WTC11 (cell line): Measurements from ENCODE around the gene PRSS53. TPM values are rescaled to one million over a fixed set of nuclear protein-coding genes. Genes with fewer than 3 reads are reported as not detected.

Experiments
- ATAC-seq: fragments of 200-7000 bp; cut with Tn5 transposase; 2 replicates; pipeline ENCODE4 v1.10.0; 2021; ENCODE audit warnings: mild to moderate bottlenecking, moderate library complexity
- CTCF ChIA-PET: fragments of 300-600 bp; sonication (Branson Sonifier 250); formaldehyde crosslinking; loops from one replicate; lab custom pipeline; 2021; ENCODE audit warnings: antibody characterized with exemption; lab: Charles Lee
- POLR2A ChIA-PET: fragments of 350-600 bp; sonication (Branson Sonifier 250); formaldehyde crosslinking; loops from one replicate; lab custom pipeline; 2021; ENCODE audit warnings: antibody characterized with exemption; lab: Charles Lee
- DNase-seq: peaks from one replicate; pipeline ENCODE4 v3.0.0; 2021; ENCODE audit warnings: low spot score
- H3K27ac Mint-ChIP-seq: 2 replicates; pipeline ENCODE4 v1.8.0; 2021; ENCODE audit warnings: mixed read lengths
- H3K27me3 Mint-ChIP-seq: 2 replicates; pipeline ENCODE4 v1.8.0; 2021; ENCODE audit warnings: low read depth, mild to moderate bottlenecking, moderate library complexity, mixed read lengths
- H3K36me3 Mint-ChIP-seq: 2 replicates; pipeline ENCODE4 v1.8.0; 2021; ENCODE audit warnings: mixed read lengths
- H3K4me1 Mint-ChIP-seq: 2 replicates; pipeline ENCODE4 v1.8.0; 2022; ENCODE audit warnings: mixed read lengths
- H3K4me3 Mint-ChIP-seq: 2 replicates; pipeline ENCODE4 v1.8.0; 2021; ENCODE audit warnings: mild to moderate bottlenecking, moderate library complexity, mixed read lengths
- H3K9me3 Mint-ChIP-seq: 2 replicates; pipeline ENCODE4 v1.8.0; 2021; ENCODE audit warnings: mixed read lengths
- CREM ChIP-seq: sonication (generic); formaldehyde crosslinking; IDR thresholded peaks from 2 replicates; pipeline ENCODE4 v1.8.1; 2022; ENCODE audit warnings: mild to moderate bottlenecking, missing genetic modification reagents, moderate library complexity
- EMX1 ChIP-seq: fragments of 250-450 bp; sonication (Bioruptor Pico); IDR thresholded peaks from 2 replicates; pipeline ENCODE4 v1.8.0; 2021; ENCODE audit warnings: mild to moderate bottlenecking
- FOXK1 ChIP-seq: sonication (generic); formaldehyde crosslinking; IDR thresholded peaks from 2 replicates; pipeline ENCODE4 v1.8.0; 2022; ENCODE audit warnings: mild to moderate bottlenecking, moderate library complexity, missing genetic modification reagents
- GABPB1 ChIP-seq: sonication (generic); formaldehyde crosslinking; IDR thresholded peaks from 2 replicates; pipeline ENCODE4 v1.8.1; 2023; ENCODE audit warnings: mild to moderate bottlenecking, missing genetic modification reagents
- NR1H2 ChIP-seq: sonication (generic); formaldehyde crosslinking; IDR thresholded peaks from 2 replicates; pipeline ENCODE4 v1.9.0; 2021; ENCODE audit warnings: mild to moderate bottlenecking, moderate library complexity, missing genetic modification reagents
- NR3C1 ChIP-seq: sonication (generic); formaldehyde crosslinking; conservative IDR thresholded peaks from 2 replicates; pipeline ENCODE4 v1.8.1; 2023; ENCODE audit warnings: low read depth, mild to moderate bottlenecking, missing genetic modification reagents
- SMAD4 ChIP-seq: sonication (generic); formaldehyde crosslinking; IDR thresholded peaks from 2 replicates; pipeline ENCODE4 v1.8.0; 2022; ENCODE audit warnings: mild to moderate bottlenecking, missing genetic modification reagents
- TEAD4 ChIP-seq: sonication (generic); formaldehyde crosslinking; IDR thresholded peaks from 2 replicates; pipeline ENCODE4 v1.8.0; 2022; ENCODE audit warnings: mild to moderate bottlenecking, missing genetic modification reagents
- ZNF263 ChIP-seq: sonication (generic); formaldehyde crosslinking; IDR thresholded peaks from 2 replicates; pipeline ENCODE4 v1.8.1; 2022; ENCODE audit warnings: low read depth, mild to moderate bottlenecking, moderate library complexity, missing genetic modification reagents
- ZNF317 ChIP-seq: sonication (generic); formaldehyde crosslinking; IDR thresholded peaks from 2 replicates; pipeline ENCODE4 v1.8.1; 2023; ENCODE audit warnings: low read depth, mild to moderate bottlenecking, moderate library complexity, missing genetic modification reagents, borderline replicate concordance
- total RNA-seq: library from RNA; stranded (reverse); gene quantifications from 3 replicates; pipeline ENCODE4 v1.2.3, GENCODE V29; 2021
- TF ChIP-seq, protein P1 (sequence below): sonication (generic); formaldehyde crosslinking; IDR thresholded peaks from 2 replicates; pipeline ENCODE4 v1.8.0; 2022; ENCODE audit warnings: mild to moderate bottlenecking, missing genetic modification reagents
- TF ChIP-seq, protein P2 (sequence below): sonication (generic); formaldehyde crosslinking; IDR thresholded peaks from 2 replicates; pipeline ENCODE4 v1.8.0; 2023; ENCODE audit warnings: missing genetic modification reagents, mild to moderate bottlenecking, borderline replicate concordance
- TF ChIP-seq, protein P3 (sequence below): sonication (generic); formaldehyde crosslinking; IDR thresholded peaks from 2 replicates; pipeline ENCODE4 v1.8.1; 2023; ENCODE audit warnings: mild to moderate bottlenecking, moderate library complexity, missing genetic modification reagents
- TF ChIP-seq, protein P4 (sequence below): sonication (generic); formaldehyde crosslinking; IDR thresholded peaks from 2 replicates; pipeline ENCODE4 v1.8.1; 2023; ENCODE audit warnings: mild to moderate bottlenecking, missing genetic modification reagents
- TF ChIP-seq, protein P5 (sequence below): fragments of 250-450 bp; sonication (Bioruptor Pico); IDR thresholded peaks from 2 replicates; pipeline ENCODE4 v1.9.0; 2021; ENCODE audit warnings: mild to moderate bottlenecking, borderline replicate concordance
- TF ChIP-seq, protein P6 (sequence below): sonication (generic); formaldehyde crosslinking; IDR thresholded peaks from 2 replicates; pipeline ENCODE4 v1.8.1; 2022; ENCODE audit warnings: low read depth, mild to moderate bottlenecking, moderate library complexity, missing genetic modification reagents, borderline replicate concordance

PRSS53 gene
- total RNA-seq, 1 experiment from 2014 or later, result 4.9 TPM

DNA sequence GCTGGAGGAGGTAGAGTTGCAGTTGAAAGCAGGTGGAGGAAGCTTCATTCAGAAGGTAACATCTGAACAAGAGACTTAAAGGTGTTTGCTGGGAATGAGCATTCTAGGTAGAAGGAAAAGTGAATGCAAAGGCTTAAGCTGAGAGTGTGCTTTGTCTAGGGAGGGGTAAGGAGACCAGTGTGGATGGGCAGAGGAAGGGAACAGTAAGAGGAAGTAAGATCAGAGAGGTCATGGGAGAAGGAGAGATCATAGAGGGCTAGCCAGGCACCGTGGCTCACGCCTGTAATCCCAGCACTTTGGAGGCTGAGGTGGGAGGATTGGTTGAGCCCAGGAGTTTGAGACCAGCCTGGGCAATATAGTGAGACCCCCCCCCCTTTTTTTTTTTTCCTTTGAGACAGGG is 52.1 kb downstream of the PRSS53 start (continued):
- TF ChIP-seq, protein P1, sequence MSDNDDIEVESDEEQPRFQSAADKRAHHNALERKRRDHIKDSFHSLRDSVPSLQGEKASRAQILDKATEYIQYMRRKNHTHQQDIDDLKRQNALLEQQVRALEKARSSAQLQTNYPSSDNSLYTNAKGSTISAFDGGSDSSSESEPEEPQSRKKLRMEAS, result no peak
- TF ChIP-seq, protein P2, sequence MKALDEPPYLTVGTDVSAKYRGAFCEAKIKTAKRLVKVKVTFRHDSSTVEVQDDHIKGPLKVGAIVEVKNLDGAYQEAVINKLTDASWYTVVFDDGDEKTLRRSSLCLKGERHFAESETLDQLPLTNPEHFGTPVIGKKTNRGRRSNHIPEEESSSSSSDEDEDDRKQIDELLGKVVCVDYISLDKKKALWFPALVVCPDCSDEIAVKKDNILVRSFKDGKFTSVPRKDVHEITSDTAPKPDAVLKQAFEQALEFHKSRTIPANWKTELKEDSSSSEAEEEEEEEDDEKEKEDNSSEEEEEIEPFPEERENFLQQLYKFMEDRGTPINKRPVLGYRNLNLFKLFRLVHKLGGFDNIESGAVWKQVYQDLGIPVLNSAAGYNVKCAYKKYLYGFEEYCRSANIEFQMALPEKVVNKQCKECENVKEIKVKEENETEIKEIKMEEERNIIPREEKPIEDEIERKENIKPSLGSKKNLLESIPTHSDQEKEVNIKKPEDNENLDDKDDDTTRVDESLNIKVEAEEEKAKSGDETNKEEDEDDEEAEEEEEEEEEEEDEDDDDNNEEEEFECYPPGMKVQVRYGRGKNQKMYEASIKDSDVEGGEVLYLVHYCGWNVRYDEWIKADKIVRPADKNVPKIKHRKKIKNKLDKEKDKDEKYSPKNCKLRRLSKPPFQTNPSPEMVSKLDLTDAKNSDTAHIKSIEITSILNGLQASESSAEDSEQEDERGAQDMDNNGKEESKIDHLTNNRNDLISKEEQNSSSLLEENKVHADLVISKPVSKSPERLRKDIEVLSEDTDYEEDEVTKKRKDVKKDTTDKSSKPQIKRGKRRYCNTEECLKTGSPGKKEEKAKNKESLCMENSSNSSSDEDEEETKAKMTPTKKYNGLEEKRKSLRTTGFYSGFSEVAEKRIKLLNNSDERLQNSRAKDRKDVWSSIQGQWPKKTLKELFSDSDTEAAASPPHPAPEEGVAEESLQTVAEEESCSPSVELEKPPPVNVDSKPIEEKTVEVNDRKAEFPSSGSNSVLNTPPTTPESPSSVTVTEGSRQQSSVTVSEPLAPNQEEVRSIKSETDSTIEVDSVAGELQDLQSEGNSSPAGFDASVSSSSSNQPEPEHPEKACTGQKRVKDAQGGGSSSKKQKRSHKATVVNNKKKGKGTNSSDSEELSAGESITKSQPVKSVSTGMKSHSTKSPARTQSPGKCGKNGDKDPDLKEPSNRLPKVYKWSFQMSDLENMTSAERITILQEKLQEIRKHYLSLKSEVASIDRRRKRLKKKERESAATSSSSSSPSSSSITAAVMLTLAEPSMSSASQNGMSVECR, result no peak
- TF ChIP-seq, protein P3, sequence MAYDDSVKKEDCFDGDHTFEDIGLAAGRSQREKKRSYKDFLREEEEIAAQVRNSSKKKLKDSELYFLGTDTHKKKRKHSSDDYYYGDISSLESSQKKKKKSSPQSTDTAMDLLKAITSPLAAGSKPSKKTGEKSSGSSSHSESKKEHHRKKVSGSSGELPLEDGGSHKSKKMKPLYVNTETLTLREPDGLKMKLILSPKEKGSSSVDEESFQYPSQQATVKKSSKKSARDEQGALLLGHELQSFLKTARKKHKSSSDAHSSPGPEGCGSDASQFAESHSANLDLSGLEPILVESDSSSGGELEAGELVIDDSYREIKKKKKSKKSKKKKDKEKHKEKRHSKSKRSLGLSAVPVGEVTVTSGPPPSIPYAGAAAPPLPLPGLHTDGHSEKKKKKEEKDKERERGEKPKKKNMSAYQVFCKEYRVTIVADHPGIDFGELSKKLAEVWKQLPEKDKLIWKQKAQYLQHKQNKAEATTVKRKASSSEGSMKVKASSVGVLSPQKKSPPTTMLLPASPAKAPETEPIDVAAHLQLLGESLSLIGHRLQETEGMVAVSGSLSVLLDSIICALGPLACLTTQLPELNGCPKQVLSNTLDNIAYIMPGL (CRISPR knock-in tag), result no peak
- TF ChIP-seq NR3C1 (CRISPR knock-in tag), result no peak
- TF ChIP-seq NR1H2, result no peak
- TF ChIP-seq, protein P4, sequence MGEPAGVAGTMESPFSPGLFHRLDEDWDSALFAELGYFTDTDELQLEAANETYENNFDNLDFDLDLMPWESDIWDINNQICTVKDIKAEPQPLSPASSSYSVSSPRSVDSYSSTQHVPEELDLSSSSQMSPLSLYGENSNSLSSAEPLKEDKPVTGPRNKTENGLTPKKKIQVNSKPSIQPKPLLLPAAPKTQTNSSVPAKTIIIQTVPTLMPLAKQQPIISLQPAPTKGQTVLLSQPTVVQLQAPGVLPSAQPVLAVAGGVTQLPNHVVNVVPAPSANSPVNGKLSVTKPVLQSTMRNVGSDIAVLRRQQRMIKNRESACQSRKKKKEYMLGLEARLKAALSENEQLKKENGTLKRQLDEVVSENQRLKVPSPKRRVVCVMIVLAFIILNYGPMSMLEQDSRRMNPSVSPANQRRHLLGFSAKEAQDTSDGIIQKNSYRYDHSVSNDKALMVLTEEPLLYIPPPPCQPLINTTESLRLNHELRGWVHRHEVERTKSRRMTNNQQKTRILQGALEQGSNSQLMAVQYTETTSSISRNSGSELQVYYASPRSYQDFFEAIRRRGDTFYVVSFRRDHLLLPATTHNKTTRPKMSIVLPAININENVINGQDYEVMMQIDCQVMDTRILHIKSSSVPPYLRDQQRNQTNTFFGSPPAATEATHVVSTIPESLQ (CRISPR knock-in tag), result no peak
- no peak for TF ChIP-seq CREM
- no peak for TF ChIP-seq EMX1 (CRISPR knock-in tag)
- no peak for TF ChIP-seq ZNF317 (CRISPR knock-in tag)
- TF ChIP-seq, all 79 proteins: peak for 0

DNA sequence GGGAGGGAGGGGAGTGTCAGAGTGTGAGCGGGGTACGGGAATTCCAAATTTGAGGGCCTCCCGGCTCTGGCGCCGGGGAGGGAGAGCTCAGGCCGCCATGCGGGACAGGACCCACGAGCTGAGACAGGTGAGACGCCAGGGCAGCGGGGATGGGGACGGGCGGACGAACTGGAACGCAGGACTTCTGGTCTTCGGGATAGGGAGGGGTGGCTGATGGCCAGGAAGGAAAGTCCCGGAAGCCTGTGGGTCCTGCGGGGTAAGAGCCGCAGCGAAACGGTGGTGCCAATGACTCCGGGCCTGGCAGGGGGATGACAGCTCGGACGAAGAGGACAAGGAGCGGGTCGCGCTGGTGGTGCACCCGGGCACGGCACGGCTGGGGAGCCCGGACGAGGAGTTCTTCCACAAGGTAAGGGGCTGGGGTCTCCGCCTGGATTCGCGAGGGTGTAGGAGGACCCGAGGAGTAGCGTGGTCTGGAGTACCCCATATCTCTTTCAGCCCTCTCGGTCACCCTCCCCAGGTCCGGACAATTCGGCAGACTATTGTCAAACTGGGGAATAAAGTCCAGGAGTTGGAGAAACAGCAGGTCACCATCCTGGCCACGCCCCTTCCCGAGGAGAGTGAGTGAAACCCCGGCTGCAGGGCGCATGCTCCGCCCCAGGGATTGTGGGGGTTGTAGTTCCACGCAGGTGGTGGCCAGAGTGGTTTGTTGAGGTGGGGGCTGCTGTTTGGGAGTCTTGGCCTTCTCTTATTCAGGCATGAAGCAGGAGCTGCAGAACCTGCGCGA is 54.8 kb downstream of the PRSS53 start:
- Mint-ChIP-seq H3K36me3 (no peaks in the 10 kb centered on the region), H3K4me1 (no peaks in the 10 kb centered on the region), H3K4me3 (peak overlapping the region; percentile 90), H3K9me3 (no peaks in the 10 kb centered on the region), H3K27ac (no peak overlapping the region), H3K27me3 (no peaks in the 10 kb centered on the region; the same call in 1 of the 2 replicates)
- peak; percentile 59 for ATAC-seq
- TF ChIP-seq, protein P5, sequence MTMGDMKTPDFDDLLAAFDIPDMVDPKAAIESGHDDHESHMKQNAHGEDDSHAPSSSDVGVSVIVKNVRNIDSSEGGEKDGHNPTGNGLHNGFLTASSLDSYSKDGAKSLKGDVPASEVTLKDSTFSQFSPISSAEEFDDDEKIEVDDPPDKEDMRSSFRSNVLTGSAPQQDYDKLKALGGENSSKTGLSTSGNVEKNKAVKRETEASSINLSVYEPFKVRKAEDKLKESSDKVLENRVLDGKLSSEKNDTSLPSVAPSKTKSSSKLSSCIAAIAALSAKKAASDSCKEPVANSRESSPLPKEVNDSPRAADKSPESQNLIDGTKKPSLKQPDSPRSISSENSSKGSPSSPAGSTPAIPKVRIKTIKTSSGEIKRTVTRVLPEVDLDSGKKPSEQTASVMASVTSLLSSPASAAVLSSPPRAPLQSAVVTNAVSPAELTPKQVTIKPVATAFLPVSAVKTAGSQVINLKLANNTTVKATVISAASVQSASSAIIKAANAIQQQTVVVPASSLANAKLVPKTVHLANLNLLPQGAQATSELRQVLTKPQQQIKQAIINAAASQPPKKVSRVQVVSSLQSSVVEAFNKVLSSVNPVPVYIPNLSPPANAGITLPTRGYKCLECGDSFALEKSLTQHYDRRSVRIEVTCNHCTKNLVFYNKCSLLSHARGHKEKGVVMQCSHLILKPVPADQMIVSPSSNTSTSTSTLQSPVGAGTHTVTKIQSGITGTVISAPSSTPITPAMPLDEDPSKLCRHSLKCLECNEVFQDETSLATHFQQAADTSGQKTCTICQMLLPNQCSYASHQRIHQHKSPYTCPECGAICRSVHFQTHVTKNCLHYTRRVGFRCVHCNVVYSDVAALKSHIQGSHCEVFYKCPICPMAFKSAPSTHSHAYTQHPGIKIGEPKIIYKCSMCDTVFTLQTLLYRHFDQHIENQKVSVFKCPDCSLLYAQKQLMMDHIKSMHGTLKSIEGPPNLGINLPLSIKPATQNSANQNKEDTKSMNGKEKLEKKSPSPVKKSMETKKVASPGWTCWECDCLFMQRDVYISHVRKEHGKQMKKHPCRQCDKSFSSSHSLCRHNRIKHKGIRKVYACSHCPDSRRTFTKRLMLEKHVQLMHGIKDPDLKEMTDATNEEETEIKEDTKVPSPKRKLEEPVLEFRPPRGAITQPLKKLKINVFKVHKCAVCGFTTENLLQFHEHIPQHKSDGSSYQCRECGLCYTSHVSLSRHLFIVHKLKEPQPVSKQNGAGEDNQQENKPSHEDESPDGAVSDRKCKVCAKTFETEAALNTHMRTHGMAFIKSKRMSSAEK, result no peak
- TF ChIP-seq TEAD4 (CRISPR knock-in tag) (no peak), ZNF263 (CRISPR knock-in tag) (no peak), GABPB1 (CRISPR knock-in tag) (peak; percentile 21; the same call in 1 of the 2 replicates), FOXK1 (CRISPR knock-in tag) (0 out of 2 replicates have a peak, but pooled peaks have one; percentile 19), SMAD4 (CRISPR knock-in tag) (no peak)
- TF ChIP-seq, protein P1, result peak; percentile 42; the same call in 1 of the 2 replicates
- TF ChIP-seq, protein P6, sequence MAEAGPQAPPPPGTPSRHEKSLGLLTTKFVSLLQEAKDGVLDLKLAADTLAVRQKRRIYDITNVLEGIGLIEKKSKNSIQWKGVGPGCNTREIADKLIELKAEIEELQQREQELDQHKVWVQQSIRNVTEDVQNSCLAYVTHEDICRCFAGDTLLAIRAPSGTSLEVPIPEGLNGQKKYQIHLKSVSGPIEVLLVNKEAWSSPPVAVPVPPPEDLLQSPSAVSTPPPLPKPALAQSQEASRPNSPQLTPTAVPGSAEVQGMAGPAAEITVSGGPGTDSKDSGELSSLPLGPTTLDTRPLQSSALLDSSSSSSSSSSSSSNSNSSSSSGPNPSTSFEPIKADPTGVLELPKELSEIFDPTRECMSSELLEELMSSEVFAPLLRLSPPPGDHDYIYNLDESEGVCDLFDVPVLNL (CRISPR knock-in tag), result no peak
- TF ChIP-seq, all 79 proteins: peak for 3
- ChIA-PET CTCF (interaction anchor here (1.0 to 2.7 kb wide), 7 partner anchors 8 to 108 kb away, joined by 3 to 16 read pairs (median 5); partner anchors contain the start of gene HSD3B7), POLR2A (interaction anchor here (0.6 to 1.0 kb wide), 3 partner anchors 8 to 85 kb away, joined by 3 to 5 read pairs (median 3); no protein-coding TSS in a partner anchor)
- DNase-seq, result peak; percentile 92
